ENCODE data around the gene NEK3. TPM values are rescaled to one million over a fixed set of nuclear protein-coding genes. Genes with fewer than 3 reads are reported as not detected.
"Not testable (repeated sequence)": the region's sequence is repeated elsewhere in the genome, so short reads cannot be mapped to it uniquely, and the experiment has no call there.

NEK3 gene
- total RNA-seq, 2 donors from 2014 or later: 0.18 to 6.2 TPM

GRCh38 chr13:52141299-52141698, 18.1 kb downstream of the NEK3 start:
- Mint-ChIP-seq H3K9me3 (no peaks in the 10 kb centered on the region), H3K36me3 (no peaks in the 10 kb centered on the region), H3K27ac (no peak overlapping the region)
- ATAC-seq: no peak
- no peak for DNase-seq (ENCODE audit: low spot score in 2 of 2)

DNA sequence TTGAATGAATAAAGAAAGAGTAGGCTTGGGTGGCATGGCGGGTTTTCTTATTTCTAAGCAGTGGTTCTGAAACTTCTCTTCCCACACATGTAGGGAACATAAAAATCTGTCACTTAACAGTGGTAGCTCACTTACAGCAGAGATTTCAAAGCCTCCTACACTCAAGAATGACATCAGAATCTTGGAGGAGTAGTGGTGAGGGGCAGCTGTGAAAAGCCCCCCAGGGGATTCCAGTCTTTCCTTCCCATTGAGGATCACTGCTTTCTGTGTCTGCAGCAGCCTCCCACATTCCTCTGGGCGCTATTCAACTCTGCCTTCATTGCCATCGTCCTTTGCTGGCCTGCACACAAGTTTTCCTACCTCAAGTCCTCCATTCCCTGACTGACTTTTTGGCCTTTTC, 21.9 kb downstream of the NEK3 start:
- ATAC-seq (no peak), DNase-seq (ENCODE audit: low spot score in 2 of 2) (no peak)
- Mint-ChIP-seq H3K27ac (no peak overlapping the region), H3K9me3 (no peaks in the 10 kb centered on the region), H3K36me3 (no peaks in the 10 kb centered on the region)

- no peak overlapping the region for H3K27ac Mint-ChIP-seq
- H3K9me3 Mint-ChIP-seq: no peaks in the 10 kb centered on the region
- no peak for ATAC-seq
- no peak for DNase-seq (ENCODE audit: low spot score in 2 of 2)
- H3K36me3 Mint-ChIP-seq: no peaks in the 10 kb centered on the region
Observed at GRCh38 chr13:52136763-52137162, 22.6 kb downstream of the NEK3 start.

DNA sequence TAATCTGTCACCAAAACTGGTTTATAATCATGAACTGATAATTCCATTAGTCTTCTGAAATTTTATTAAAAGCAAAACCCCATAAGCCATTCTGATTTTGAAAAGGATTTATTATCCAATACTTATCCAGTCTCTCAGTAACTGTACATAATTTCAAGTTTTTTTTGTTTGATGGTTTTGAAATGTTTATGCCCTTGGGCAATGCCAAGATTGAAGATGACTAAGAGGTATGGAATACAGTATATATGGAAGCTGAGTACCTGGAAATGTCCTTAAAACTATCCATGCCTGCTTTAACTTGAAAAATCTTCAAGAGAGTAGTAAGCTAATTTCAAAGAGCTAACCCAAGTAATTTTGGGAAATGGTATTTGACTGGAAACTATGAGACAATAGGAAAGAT, 28.8 kb downstream of the NEK3 start:
- Mint-ChIP-seq H3K9me3 (no peaks in the 10 kb centered on the region), H3K36me3 (no peaks in the 10 kb centered on the region), H3K27ac (no peak overlapping the region)
- no peak for DNase-seq (ENCODE audit: low spot score in 2 of 2)
- ATAC-seq: no peak

GRCh38 chr13:52128714-52129700, 30.4 kb downstream of the NEK3 start, which contains the start of gene NEK5:
NEK5 (minus strand) TSS chr13:52129073; CDS start chr13:52127482, 1,591 bp downstream.
- no peaks in the 10 kb centered on the region for H3K36me3 Mint-ChIP-seq
- peak; percentile 71 to 72 for DNase-seq (ENCODE audit: low spot score in 2 of 2)
- ATAC-seq: peak; percentile 83 to 85
- H3K27ac Mint-ChIP-seq: peak within 1 kb of the TSS in 1 of 2 donors; percentile 58
- H3K9me3 Mint-ChIP-seq: no peaks in the 10 kb centered on the region

- Mint-ChIP-seq H3K27ac (peak overlapping the region in 1 of 2 donors; percentile 58), H3K36me3 (no peaks in the 10 kb centered on the region), H3K9me3 (no peaks in the 10 kb centered on the region)
- DNase-seq (ENCODE audit: low spot score in 2 of 2): peak in 1 of 2 donors; percentile 63
- ATAC-seq: peak; percentile 69 to 71
Observed at GRCh38 chr13:52127783-52128702, 31.4 kb downstream of the NEK3 start.

DNA sequence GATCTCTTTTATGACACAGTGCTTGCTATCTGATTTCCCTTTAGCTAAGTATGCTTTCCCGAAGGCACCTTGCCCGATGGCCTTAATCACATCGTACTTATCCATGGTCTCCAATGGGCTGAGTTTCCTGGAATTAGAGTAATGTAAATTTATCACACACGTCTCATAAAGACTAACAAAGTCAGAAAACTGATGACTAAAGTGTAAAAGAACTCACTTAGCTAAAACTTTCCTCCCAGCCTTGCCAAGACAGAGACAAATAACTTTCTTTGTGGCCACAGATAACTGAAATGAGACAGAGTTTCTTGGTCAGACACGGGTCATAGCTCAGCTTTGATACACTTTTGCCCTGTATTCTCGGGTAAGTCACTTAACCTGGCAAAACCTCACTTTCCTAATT, 32.0 kb downstream of the NEK3 start:
- H3K27ac Mint-ChIP-seq: no peak overlapping the region
- H3K36me3 Mint-ChIP-seq: no peaks in the 10 kb centered on the region
- DNase-seq (ENCODE audit: low spot score in 2 of 2): no peak
- peak; percentile 51 to 62 for ATAC-seq
- H3K9me3 Mint-ChIP-seq: no peaks in the 10 kb centered on the region

DNA sequence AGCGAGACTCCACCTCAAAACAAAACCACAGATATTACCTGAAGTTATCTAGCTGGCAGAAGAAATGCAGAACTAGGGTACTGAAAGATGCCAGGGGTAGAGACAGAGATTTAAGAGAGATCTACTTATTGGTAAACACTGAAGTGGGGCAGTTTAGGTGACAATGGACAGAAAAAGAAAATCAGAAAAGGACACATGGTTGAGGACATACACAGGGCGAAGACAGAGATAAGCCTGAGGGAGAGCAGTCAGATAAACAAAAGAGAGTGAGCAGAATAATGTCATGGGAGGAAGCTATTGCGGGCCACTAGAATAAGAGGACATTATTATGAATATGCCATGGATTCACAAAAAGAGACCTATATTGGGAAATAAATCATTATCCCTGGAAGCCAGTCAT, 33.9 kb downstream of the NEK3 start:
- no peak overlapping the region for H3K27ac Mint-ChIP-seq
- DNase-seq (ENCODE audit: low spot score in 2 of 2): no peak

GRCh38 chr13:52118595-52118994, 40.8 kb downstream of the NEK3 start:
- DNase-seq (ENCODE audit: low spot score in 2 of 2): no peak

More for the DNA sequence above, 33.9 kb downstream of the NEK3 start:
- Mint-ChIP-seq H3K9me3 (no peaks in the 10 kb centered on the region), H3K36me3 (no peaks in the 10 kb centered on the region)
- ATAC-seq: no peak

GRCh38 chr13:52118095-52118494, 41.3 kb downstream of the NEK3 start:
- Mint-ChIP-seq H3K36me3 (no peaks in the 10 kb centered on the region), H3K9me3 (no peaks in the 10 kb centered on the region), H3K27ac (no peak overlapping the region)
- ATAC-seq (no peak), DNase-seq (ENCODE audit: low spot score in 2 of 2) (no peak)

More at GRCh38 chr13:52118595-52118994, 40.8 kb downstream of the NEK3 start:
- no peaks in the 10 kb centered on the region for H3K9me3 Mint-ChIP-seq
- no peaks in the 10 kb centered on the region for H3K36me3 Mint-ChIP-seq
- no peak overlapping the region for H3K27ac Mint-ChIP-seq
- no peak for ATAC-seq

- no peak overlapping the region for H3K27ac Mint-ChIP-seq
Observed at GRCh38 chr13:52112591-52112990, 46.8 kb downstream of the NEK3 start.

DNA sequence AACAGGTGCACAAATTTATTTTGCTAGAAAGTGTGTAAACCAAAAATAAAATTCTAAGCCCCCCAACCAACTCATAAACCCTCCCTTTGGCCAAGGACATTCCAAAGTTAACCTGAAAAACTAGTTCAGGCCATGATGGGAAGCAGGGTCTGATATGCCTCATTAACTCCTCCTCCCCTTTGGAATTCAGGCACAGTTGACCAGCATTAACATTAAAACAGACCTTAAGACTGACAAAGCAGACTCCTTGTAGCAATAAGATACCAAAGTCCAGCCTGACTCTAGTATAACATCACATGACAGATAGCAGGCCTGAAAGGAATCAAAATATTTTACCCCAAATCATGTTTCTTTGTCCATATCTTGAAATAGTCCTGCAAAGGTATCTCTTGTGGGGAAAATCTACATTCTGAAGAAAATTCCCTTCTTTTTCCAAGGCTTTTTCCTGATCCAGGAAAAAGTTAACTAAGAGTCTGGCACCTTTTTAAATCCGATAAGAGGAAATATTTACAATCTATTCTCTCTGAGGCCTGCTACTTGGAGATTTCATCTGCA, 50.2 kb downstream of the NEK3 start:
- no peak for ATAC-seq
- Mint-ChIP-seq H3K27ac (no peak overlapping the region), H3K9me3 (no peaks in the 10 kb centered on the region), H3K36me3 (no peaks in the 10 kb centered on the region)
- DNase-seq (ENCODE audit: low spot score in 2 of 2): no peak

More at GRCh38 chr13:52112591-52112990, 46.8 kb downstream of the NEK3 start:
- no peaks in the 10 kb centered on the region for H3K9me3 Mint-ChIP-seq
- DNase-seq (ENCODE audit: low spot score in 2 of 2) (no peak), ATAC-seq (no peak)
- H3K36me3 Mint-ChIP-seq: no peaks in the 10 kb centered on the region

- ATAC-seq (no peak), DNase-seq (ENCODE audit: low spot score in 2 of 2) (no peak)
- H3K9me3 Mint-ChIP-seq: no peaks in the 10 kb centered on the region
- H3K27ac Mint-ChIP-seq: no peak overlapping the region
- no peaks in the 10 kb centered on the region for H3K36me3 Mint-ChIP-seq
Observed at GRCh38 chr13:52105841-52106240, 53.6 kb downstream of the NEK3 start.

- Mint-ChIP-seq H3K36me3 (no peaks in the 10 kb centered on the region), H3K27ac (no peak overlapping the region), H3K9me3 (no peaks in the 10 kb centered on the region)
- DNase-seq (ENCODE audit: low spot score in 2 of 2) (no peak), ATAC-seq (no peak)
Observed at GRCh38 chr13:52104624-52105023, 54.8 kb downstream of the NEK3 start.

DNA sequence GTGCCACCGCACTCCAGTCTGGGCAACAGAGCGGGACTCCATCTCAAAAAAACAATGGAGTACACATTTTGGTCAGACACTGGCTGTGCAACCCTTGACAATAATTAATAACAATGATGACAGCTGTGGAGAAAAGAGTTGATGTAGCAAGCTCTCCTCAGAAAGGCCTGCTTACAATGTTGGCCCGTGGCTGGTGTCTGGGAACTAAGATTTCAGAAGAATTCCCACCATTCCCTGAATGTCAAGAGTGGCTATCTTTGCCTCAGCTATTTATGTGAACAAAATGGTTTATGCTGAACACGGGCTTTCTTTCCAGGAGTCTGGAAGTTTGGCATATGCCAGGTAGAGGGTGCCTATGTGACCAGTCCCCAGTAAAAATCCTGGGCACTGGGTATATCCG, 56.0 kb downstream of the NEK3 start:
- Mint-ChIP-seq H3K27ac (no peak overlapping the region), H3K36me3 (no peaks in the 10 kb centered on the region), H3K9me3 (no peaks in the 10 kb centered on the region)
- DNase-seq (ENCODE audit: low spot score in 2 of 2) (no peak), ATAC-seq (no peak)

GRCh38 chr13:52102423-52102822, 57.0 kb downstream of the NEK3 start:
- not testable (repeated sequence) for H3K9me3 Mint-ChIP-seq; H3K36me3 Mint-ChIP-seq; ATAC-seq; DNase-seq (ENCODE audit: low spot score in 2 of 2); H3K27ac Mint-ChIP-seq

GRCh38 chr13:52097197-52097596, 62.2 kb downstream of the NEK3 start:
- no peak overlapping the region for H3K27ac Mint-ChIP-seq
- DNase-seq (ENCODE audit: low spot score in 2 of 2) (no peak), ATAC-seq (no peak)
- H3K36me3 Mint-ChIP-seq: no peaks in the 10 kb centered on the region
- no peaks in the 10 kb centered on the region for H3K9me3 Mint-ChIP-seq

All from activated naive CD4-positive, alpha-beta T cell treated with anti-CD3 and anti-CD28 coated beads, Interleukin-2, amount 50 U/mL, for 72 hours (primary cell).